H1 (cell line): Measurements from ENCODE around the gene ZNF511. TPM values are rescaled to one million over a fixed set of nuclear protein-coding genes. Genes with fewer than 3 reads are reported as not detected.

Experiments
- CTCF ChIA-PET: fragments of 300-600 bp; sonication (Branson Sonifier 250); formaldehyde crosslinking; loops from one replicate; lab custom pipeline; 2021; ENCODE audit not compliant: partially characterized antibody; lab: Charles Lee
- POLR2A ChIA-PET: fragments of 300-600 bp; sonication (Branson Sonifier 250); formaldehyde crosslinking; loops from one replicate; lab custom pipeline; 2021; ENCODE audit warnings: inconsistent platforms; ENCODE audit not compliant: partially characterized antibody; lab: Charles Lee
- DNase-seq, 2 experiments: peaks; one replicate each; pipeline versions ENCODE4 v3.0.0 to v3.0.0-alpha.2; 2010 to 2022; ENCODE audit warnings: low spot score in 2 of 2, low read depth in 1 of 2, mixed read lengths in 1 of 2
- FAIRE-seq: peaks from 2 replicates; lab custom pipeline; 2011; peaks lifted over from hg19 to GRCh38; lab: Jason Lieb, UNC
- H2AFZ ChIP-seq: 2 replicates; pipeline ENCODE4 v1.8.1; 2012; ENCODE audit warnings: low read length, inconsistent platforms
- H2AK5ac ChIP-seq: 2 replicates; pipeline ENCODE4 v1.6.1; 2013; ENCODE audit warnings: low read depth, low read length
- H2BK120ac ChIP-seq: replicated peaks from 2 replicates; pipeline ENCODE3; 2013; ENCODE audit warnings: low read depth, low read length, inconsistent platforms
- H2BK12ac ChIP-seq: 2 replicates; pipeline ENCODE4 v1.6.1; 2013; ENCODE audit warnings: low read depth, low read length
- H2BK15ac ChIP-seq: 2 replicates; pipeline ENCODE4 v1.6.1; 2013; ENCODE audit warnings: low read length
- H2BK20ac ChIP-seq: 2 replicates; pipeline ENCODE4 v1.6.1; 2013; ENCODE audit warnings: low read length
- H2BK5ac ChIP-seq: 2 replicates; pipeline ENCODE4 v1.6.1; 2013; ENCODE audit warnings: low read depth, low read length
- H3K14ac ChIP-seq: 2 replicates; pipeline ENCODE4 v1.6.1; 2013; ENCODE audit warnings: inconsistent platforms; ENCODE audit not compliant: insufficient read length
- H3K18ac ChIP-seq: 2 replicates; pipeline ENCODE4 v1.6.1; 2013; ENCODE audit warnings: low read length; ENCODE audit errors: extremely low read depth
- H3K23ac ChIP-seq: 2 replicates; pipeline ENCODE4 v1.6.1; 2013; ENCODE audit warnings: inconsistent platforms; ENCODE audit not compliant: insufficient read length
- H3K23me2 ChIP-seq: 2 replicates; pipeline ENCODE4 v1.6.1; 2013; ENCODE audit warnings: low read depth, low read length
- H3K27ac ChIP-seq: 2 replicates; pipeline ENCODE4 v1.6.1; 2011; ENCODE audit warnings: low read depth, low read length, inconsistent platforms
- H3K27me3 ChIP-seq, 4 experiments: replicated peaks in 1 of 4; 1 replicate in 1 of 4; 2 replicates in 3 of 4; pipeline versions ENCODE4 v1.6.1 to v1.8.1; 2011 to 2013; ENCODE audit warnings: low read length in 3 of 4, mild to moderate bottlenecking in 3 of 4, inconsistent platforms in 2 of 4, mixed read lengths in 2 of 4, moderate library complexity in 1 of 4; ENCODE audit not compliant: control insufficient read depth in 3 of 4, insufficient read depth in 3 of 4; ENCODE audit errors: extremely low read depth in 1 of 4
- H3K36me3 ChIP-seq, 4 experiments: 2 replicates each; pipeline versions ENCODE4 v1.6.1 to v1.8.1; 2011 to 2013; ENCODE audit warnings: mild to moderate bottlenecking in 4 of 4, low read length in 3 of 4, moderate library complexity in 2 of 4, control low read depth in 1 of 4, inconsistent platforms in 1 of 4; ENCODE audit not compliant: insufficient read depth in 4 of 4, control insufficient read depth in 2 of 4
- H3K4ac ChIP-seq: replicated peaks from 2 replicates; pipeline ENCODE3; 2013; ENCODE audit warnings: low read length, low read depth, mixed read lengths, inconsistent platforms; ENCODE audit not compliant: insufficient read length
- H3K4me1 ChIP-seq, 4 experiments: replicated peaks in 1 of 4; 1 replicate in 1 of 4; 2 replicates in 3 of 4; pipeline versions ENCODE4 v1.6.1 to v1.8.1; 2011 to 2013; ENCODE audit warnings: low read length in 3 of 4, inconsistent platforms in 2 of 4, mixed read lengths in 1 of 4; ENCODE audit not compliant: insufficient read depth in 4 of 4, control insufficient read depth in 3 of 4
- H3K4me2 ChIP-seq, 2 experiments: 2 replicates each; pipeline versions ENCODE4 v1.6.1 to v1.8.1; 2011 to 2013; ENCODE audit warnings: low read depth in 2 of 2, low read length in 2 of 2, control low read depth in 1 of 2, inconsistent platforms in 1 of 2, mild to moderate bottlenecking in 1 of 2; ENCODE audit not compliant: insufficient read depth in 1 of 2
- H3K4me3 ChIP-seq, 4 experiments: fragments of 200-600, 300-600 bp in 1 of 4; sonication (generic), shearing (Covaris generic), sonication (Bioruptor Twin) in 1 of 4; 2 replicates each; pipeline versions ENCODE4 v1.5.1 to v1.8.1; 2011 to 2016; ENCODE audit warnings: low read length in 4 of 4, low read depth in 3 of 4, control low read depth in 2 of 4, inconsistent platforms in 2 of 4, mild to moderate bottlenecking in 2 of 4, mixed read lengths in 1 of 4, moderate library complexity in 1 of 4; ENCODE audit not compliant: insufficient read depth in 2 of 4; ENCODE audit errors: extremely low read depth in 1 of 4
- H3K56ac ChIP-seq: replicated peaks from 2 replicates; pipeline ENCODE3; 2013; ENCODE audit warnings: low read depth, mild to moderate bottlenecking, mixed read lengths, low read length, inconsistent platforms; ENCODE audit not compliant: insufficient read length
- H3K79me1 ChIP-seq: 2 replicates; pipeline ENCODE4 v1.6.1; 2013; ENCODE audit warnings: low read depth, low read length, control low read depth
- H3K79me2 ChIP-seq, 2 experiments: 2 replicates each; pipeline versions ENCODE4 v1.6.1 to v1.8.1; 2012 to 2013; ENCODE audit warnings: low read length in 2 of 2, mild to moderate bottlenecking in 2 of 2, inconsistent platforms in 1 of 2; ENCODE audit not compliant: insufficient read depth in 2 of 2, control insufficient read depth in 1 of 2
- H3K9ac ChIP-seq, 4 experiments: replicated peaks in 1 of 4; 1 replicate in 1 of 4; 2 replicates in 3 of 4; pipeline versions ENCODE4 v1.6.1 to v1.8.1; 2011 to 2013; ENCODE audit warnings: low read depth in 3 of 4, low read length in 3 of 4, control low read depth in 2 of 4, mild to moderate bottlenecking in 2 of 4, moderate library complexity in 2 of 4, inconsistent platforms in 1 of 4; ENCODE audit errors: extremely low read depth in 1 of 4
- H3K9me3 ChIP-seq, 2 experiments: 2 replicates each; pipeline versions ENCODE4 v1.6.1 to v1.8.1; 2012 to 2013; ENCODE audit warnings: mild to moderate bottlenecking in 2 of 2, moderate library complexity in 2 of 2, control low read depth in 1 of 2, inconsistent platforms in 1 of 2, low read depth in 1 of 2, low read length in 1 of 2, mixed read lengths in 1 of 2; ENCODE audit not compliant: insufficient read depth in 2 of 2
- H4K20me1 ChIP-seq, 2 experiments: replicated peaks in 1 of 2; 2 replicates each; pipeline versions ENCODE3 to v1.8.1; 2011 to 2013; ENCODE audit warnings: inconsistent platforms in 2 of 2, low read length in 2 of 2, mild to moderate bottlenecking in 1 of 2; ENCODE audit not compliant: insufficient read depth in 2 of 2, control insufficient read depth in 1 of 2
- H4K5ac ChIP-seq: 2 replicates; pipeline ENCODE4 v1.6.1; 2013; ENCODE audit warnings: low read length, low read depth, mixed read lengths, inconsistent platforms; ENCODE audit not compliant: insufficient read length
- H4K8ac ChIP-seq: 2 replicates; pipeline ENCODE4 v1.8.0; 2013; ENCODE audit warnings: mild to moderate bottlenecking, moderate library complexity, low read length, inconsistent platforms; ENCODE audit not compliant: insufficient read depth; ENCODE audit errors: extremely low read depth
- H4K91ac ChIP-seq: replicated peaks from 2 replicates; pipeline ENCODE3; 2013; ENCODE audit warnings: low read length, mixed read lengths, inconsistent platforms; ENCODE audit not compliant: insufficient read length
- ASH2L ChIP-seq: fragments of 200-600, 300-600 bp; sonication (generic); IDR thresholded peaks from one replicate; pipeline ENCODE4 v1.7.1; 2017; ENCODE audit warnings: low read length
- JUN ChIP-seq: IDR thresholded peaks from 2 replicates; pipeline ENCODE4 v1.6.1; 2011; ENCODE audit warnings: low read depth, mild to moderate bottlenecking, improper control_type of control experiment, low read length
- PHF8 ChIP-seq: fragments of 200-600 bp; sonication (generic); conservative IDR thresholded peaks from 2 replicates; pipeline ENCODE4 v1.7.1; 2012; ENCODE audit warnings: low read depth, mild to moderate bottlenecking, inconsistent platforms, low read length, moderate library complexity
- POLR2AphosphoS5 ChIP-seq: IDR thresholded peaks from 2 replicates; pipeline ENCODE4 v1.6.1; 2011; ENCODE audit warnings: low read depth, low read length
- RFX5 ChIP-seq: IDR thresholded peaks from 2 replicates; pipeline ENCODE4 v1.6.1; 2011; ENCODE audit warnings: low read depth, low read length, improper control_type of control experiment, borderline replicate concordance
- RXRA ChIP-seq: IDR thresholded peaks from 2 replicates; pipeline ENCODE4 v1.6.1; 2011; ENCODE audit warnings: low read depth, mild to moderate bottlenecking, low read length, moderate library complexity; ENCODE audit not compliant: insufficient read depth
- SRF ChIP-seq: IDR thresholded peaks from 2 replicates; pipeline ENCODE4 v1.6.1; 2011; ENCODE audit warnings: mild to moderate bottlenecking, low read depth, low read length, moderate library complexity
- TCF12 ChIP-seq: IDR thresholded peaks from 2 replicates; pipeline ENCODE4 v1.6.1; 2011; ENCODE audit warnings: low read depth, mild to moderate bottlenecking, low read length
- ZNF274 ChIP-seq: IDR thresholded peaks from 2 replicates; pipeline ENCODE4 v1.7.0; 2012; ENCODE audit warnings: low read length, borderline replicate concordance; ENCODE audit errors: extremely low read depth
- WGBS, 2 experiments: shearing (Covaris generic) in 1 of 2; methylation state at CpG; one replicate each; pipeline versions ENCODE4 v1.1.6 to v1.1.7; 2013 to 2015; ENCODE audit warnings: low lambda C conversion rate in 2 of 2, mixed read lengths in 2 of 2, inconsistent platforms in 1 of 2, low coverage in 1 of 2, missing lambda C conversion rate in 1 of 2; ENCODE audit not compliant: insufficient replicate concordance in 2 of 2, insufficient coverage in 1 of 2, insufficient read length in 1 of 2; ENCODE audit errors: extremely low coverage in 1 of 2, missing lambda C conversion rate in 1 of 2; 5-methylcytosine and 5-hydroxymethylcytosine counted together
- polyA plus RNA-seq, 7 experiments: library from polyadenylated mRNA; depleted of rRNA in 3 of 7; stranded (reverse) in 5 of 7; unstranded in 2 of 7; fragments of >200 nt in 5 of 7; fragments of 200-250 nt in 2 of 7; gene quantifications; 1 replicate in 5 of 7; 2 replicates in 1 of 7; 4 replicates in 1 of 7; pipeline versions ENCODE4 v1.2.1 to v1.2.3, GENCODE V29; 2011 to 2013; ENCODE audit warnings: missing spikeins in 2 of 7, mixed read lengths in 2 of 7
- total RNA-seq: library from RNA; stranded (reverse); fragmentation: NEBNext Ultra II Directional; extraction: Animal tissue kit (Norgen Biotek cat#: 25700); gene quantifications from 2 replicates; pipeline ENCODE4 v1.2.1, GENCODE V29; 2021
- TF ChIP-seq, protein P1 (sequence below): IDR thresholded peaks from 2 replicates; pipeline ENCODE4 v1.6.1; 2011; ENCODE audit warnings: low read depth, mild to moderate bottlenecking, low read length; ENCODE audit not compliant: insufficient read depth
- TF ChIP-seq, protein P2 (sequence below): IDR thresholded peaks from 2 replicates; pipeline ENCODE4 v1.6.1; 2011; ENCODE audit warnings: low read length, improper control_type of control experiment

ZNF511 gene
- total and polyA plus RNA-seq, 2 of the 8 experiments (the other 6 are each of a cell fraction or from before 2014, with no cell fraction given) = 55.4 to 71.7 TPM

DNA sequence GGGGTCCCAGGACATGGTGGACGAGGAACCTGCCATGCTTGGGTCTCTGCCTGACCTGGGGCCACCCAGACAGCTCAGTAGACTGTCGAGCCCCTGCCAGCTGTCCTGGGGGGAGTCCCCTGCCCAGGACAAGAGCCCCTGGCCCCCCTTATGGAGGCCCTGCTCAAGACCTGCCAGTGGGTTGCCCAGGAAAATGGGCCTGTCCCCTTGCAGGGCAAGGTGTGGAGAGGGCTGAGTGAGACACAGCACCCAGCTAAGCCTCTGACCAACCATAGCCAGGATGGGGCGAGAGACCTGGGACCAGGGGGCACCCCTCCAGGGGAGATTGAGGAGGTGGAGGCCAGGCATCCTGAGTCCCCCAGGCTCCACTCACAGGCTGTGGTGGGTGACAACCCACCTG lies 47.3 kb downstream of the ZNF511 start:
- DNase-seq (no peak), FAIRE-seq (no peak)
- Histone ChIP-seq H4K8ac (no peak overlapping the region), H3K14ac (no peak overlapping the region), H3K18ac (no peak overlapping the region), H3K79me1 (no peaks in the 10 kb centered on the region; the same call in 1 of the 2 replicates), H3K27ac (no peak overlapping the region), H2BK12ac (no peak overlapping the region), H3K4me3 (no peak overlapping the region), H3K36me3 (no peaks in the 10 kb centered on the region; a peak in 2 of 8 replicates), H4K20me1 (peaks cover 3 to 17% of the 10 kb centered on the region in 2 experiments), H3K9ac (no peak overlapping the region), H3K4ac (no peak overlapping the region), H3K4me2 (peak overlapping the region in 1 of 2 experiments; percentile 1; a peak in 1 of 4 replicates), H3K9me3 (no peaks in the 10 kb centered on the region), H2BK5ac (no peak overlapping the region), H2BK20ac (no peak overlapping the region), H3K79me2 (no peaks in the 10 kb centered on the region), H3K56ac (no peak overlapping the region), H4K91ac (no peak overlapping the region), H4K5ac (no peak overlapping the region), H2AK5ac (no peak overlapping the region), H3K4me1 (peaks cover 0 to 10% (median 5%) of the 10 kb centered on the region in 4 experiments; a peak in 4 of 7 replicates), H2AFZ (no peak overlapping the region), H3K23me2 (peaks cover 6% of the 10 kb centered on the region; the same call in 1 of the 2 replicates), H2BK15ac (no peak overlapping the region), H3K23ac (no peak overlapping the region), H3K27me3 (peaks cover 0 to 19% (median 7%) of the 10 kb centered on the region in 4 experiments; a peak in 5 of 7 replicates), H2BK120ac (no peak overlapping the region)
- TF ChIP-seq PHF8 = no peak
- TF ChIP-seq ASH2L = no peak
- no peak for TF ChIP-seq RFX5
- no peak for TF ChIP-seq RXRA
- TF ChIP-seq, protein P1, sequence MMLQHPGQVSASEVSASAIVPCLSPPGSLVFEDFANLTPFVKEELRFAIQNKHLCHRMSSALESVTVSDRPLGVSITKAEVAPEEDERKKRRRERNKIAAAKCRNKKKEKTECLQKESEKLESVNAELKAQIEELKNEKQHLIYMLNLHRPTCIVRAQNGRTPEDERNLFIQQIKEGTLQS = no peak
- TF ChIP-seq POLR2AphosphoS5 = no peak
- no peak for TF ChIP-seq SRF
- TF ChIP-seq ZNF274 = no peak
- TF ChIP-seq TCF12 = no peak
- TF ChIP-seq, protein P2, sequence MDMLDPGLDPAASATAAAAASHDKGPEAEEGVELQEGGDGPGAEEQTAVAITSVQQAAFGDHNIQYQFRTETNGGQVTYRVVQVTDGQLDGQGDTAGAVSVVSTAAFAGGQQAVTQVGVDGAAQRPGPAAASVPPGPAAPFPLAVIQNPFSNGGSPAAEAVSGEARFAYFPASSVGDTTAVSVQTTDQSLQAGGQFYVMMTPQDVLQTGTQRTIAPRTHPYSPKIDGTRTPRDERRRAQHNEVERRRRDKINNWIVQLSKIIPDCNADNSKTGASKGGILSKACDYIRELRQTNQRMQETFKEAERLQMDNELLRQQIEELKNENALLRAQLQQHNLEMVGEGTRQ = no peak
- TF ChIP-seq JUN = no peak
- CTCF ChIA-PET = interaction anchor here (4.9 kb wide), 1 partner anchor 27 kb away, joined by 57 read pairs; no protein-coding TSS in a partner anchor
- POLR2A ChIA-PET = interaction anchor here (1.0 to 5.0 kb wide), 2 partner anchors 9 to 35 kb away, joined by 3 to 38 read pairs; partner anchors contain the start of gene PRAP1
- WGBS, 2 experiments = 91% methylated on average over 3 of the region's 3 CpGs; no CpG with 5 or more reads in 1 of the 2 experiments
